GM12872 (cell line): ENCODE data around the gene LMX1A.

ENCODE experiments used
- TF ChIP-seq, protein P1 (sequence below): IDR thresholded peaks from 3 replicates; pipeline ENCODE4 v1.5.1; 2011; ENCODE audit warnings: low read depth, mild to moderate bottlenecking, low read length, moderate library complexity; ENCODE audit not compliant: insufficient read depth

LMX1A gene

DNA sequence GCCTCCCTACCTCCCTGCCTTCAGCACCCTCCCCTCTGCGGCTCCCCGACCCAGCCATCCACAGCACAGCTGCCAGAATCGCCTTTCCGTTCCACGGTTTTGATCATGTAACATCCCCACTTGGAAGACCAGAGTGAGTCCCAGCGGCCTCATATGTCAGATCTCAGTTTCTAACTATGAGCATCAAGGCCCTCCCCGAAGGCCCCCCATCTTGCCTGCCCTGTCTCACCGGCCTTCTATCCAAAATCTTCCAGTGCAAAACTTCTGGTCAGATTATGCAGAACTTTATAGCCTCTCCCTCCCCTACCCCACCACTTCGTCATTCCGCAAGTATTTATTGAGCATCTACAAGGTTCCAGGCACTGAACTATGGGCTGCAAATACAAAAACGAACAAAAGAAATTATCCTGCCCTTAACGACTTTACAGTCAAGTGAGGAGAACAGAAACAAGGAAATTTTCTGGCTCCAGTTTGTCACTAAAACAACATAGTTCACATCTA, 20.3 kb upstream of the LMX1A start:
- TF ChIP-seq, protein P1, sequence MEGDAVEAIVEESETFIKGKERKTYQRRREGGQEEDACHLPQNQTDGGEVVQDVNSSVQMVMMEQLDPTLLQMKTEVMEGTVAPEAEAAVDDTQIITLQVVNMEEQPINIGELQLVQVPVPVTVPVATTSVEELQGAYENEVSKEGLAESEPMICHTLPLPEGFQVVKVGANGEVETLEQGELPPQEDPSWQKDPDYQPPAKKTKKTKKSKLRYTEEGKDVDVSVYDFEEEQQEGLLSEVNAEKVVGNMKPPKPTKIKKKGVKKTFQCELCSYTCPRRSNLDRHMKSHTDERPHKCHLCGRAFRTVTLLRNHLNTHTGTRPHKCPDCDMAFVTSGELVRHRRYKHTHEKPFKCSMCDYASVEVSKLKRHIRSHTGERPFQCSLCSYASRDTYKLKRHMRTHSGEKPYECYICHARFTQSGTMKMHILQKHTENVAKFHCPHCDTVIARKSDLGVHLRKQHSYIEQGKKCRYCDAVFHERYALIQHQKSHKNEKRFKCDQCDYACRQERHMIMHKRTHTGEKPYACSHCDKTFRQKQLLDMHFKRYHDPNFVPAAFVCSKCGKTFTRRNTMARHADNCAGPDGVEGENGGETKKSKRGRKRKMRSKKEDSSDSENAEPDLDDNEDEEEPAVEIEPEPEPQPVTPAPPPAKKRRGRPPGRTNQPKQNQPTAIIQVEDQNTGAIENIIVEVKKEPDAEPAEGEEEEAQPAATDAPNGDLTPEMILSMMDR, result no peak

- TF ChIP-seq, protein P1, result no peak
Observed at GRCh38 chr1:165376041-165376810, 19.7 kb upstream of the LMX1A start.

GRCh38 chr1:165375623-165376022, 19.1 kb upstream of the LMX1A start:
- TF ChIP-seq, protein P1, result no peak

DNA sequence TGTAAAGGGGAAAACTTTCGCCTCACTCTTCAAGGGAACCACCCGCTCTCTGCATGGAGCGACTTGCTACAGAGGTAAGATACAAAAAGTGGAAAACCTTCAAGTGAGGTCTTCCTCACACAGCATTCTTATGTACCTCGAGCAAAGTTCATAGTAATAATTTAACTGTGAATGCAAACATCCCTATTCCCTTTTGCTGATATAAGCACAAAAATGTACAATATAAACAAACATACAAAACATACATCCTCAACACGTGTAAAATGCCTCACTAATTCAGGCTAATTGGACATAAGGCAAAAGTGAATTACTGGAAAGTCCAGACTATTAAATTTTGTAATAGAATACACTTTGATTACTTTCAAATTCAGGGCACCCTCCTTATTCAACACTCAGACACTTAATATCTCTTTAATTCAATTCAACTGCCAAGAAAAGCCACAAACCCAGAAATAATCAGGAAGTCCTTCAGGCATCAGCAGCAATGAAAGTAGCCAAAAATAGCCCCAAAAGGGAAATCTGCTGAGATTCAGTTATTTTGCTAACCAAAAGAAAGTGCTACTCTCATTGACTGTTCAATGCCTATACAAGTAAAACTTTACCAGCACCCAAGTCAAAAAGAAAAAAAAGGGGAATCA, 15.2 kb upstream of the LMX1A start:
- TF ChIP-seq, protein P1, result no peak

GRCh38 chr1:165369255-165369848, 12.8 kb upstream of the LMX1A start:
- TF ChIP-seq, protein P1, result peak; percentile 96

- TF ChIP-seq, protein P1, result peak; percentile 99
Observed at GRCh38 chr1:165367375-165367993, 11.0 kb upstream of the LMX1A start.

DNA sequence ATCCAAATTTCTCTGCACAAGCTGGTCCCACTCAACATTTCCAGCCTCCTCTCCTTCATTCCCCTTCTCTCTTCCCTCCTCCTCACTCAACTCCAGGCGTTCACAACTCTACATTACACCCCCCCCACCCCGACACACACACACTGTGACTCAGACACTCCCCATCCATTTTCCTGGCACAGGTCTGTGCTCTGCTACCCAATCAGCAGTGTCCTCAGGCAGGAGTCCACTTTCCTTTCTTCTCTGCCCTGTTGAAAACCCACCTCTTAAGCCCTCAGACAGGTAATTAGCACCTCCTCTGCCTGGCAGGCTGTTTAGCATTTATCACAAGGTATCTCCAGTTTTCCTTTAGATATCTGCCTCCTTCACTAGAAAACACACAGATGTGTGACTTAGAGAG, 8.8 kb upstream of the LMX1A start:
- TF ChIP-seq, protein P1, result no peak
